ENCODE data around the gene ADAMTS17. TPM values are rescaled to one million over a fixed set of nuclear protein-coding genes. Genes with fewer than 3 reads are reported as not detected.

The ADAMTS17 gene
- total and polyA plus RNA-seq, 2 experiments from 2014 or later, result 0.69 to 3.3 TPM

- Histone ChIP-seq H3K27ac (no peak overlapping the region), H3K9me3 (ENCODE audit: low read depth) (no peaks in the 10 kb centered on the region), H3K4me1 (ENCODE audit: low read depth) (no peaks in the 10 kb centered on the region), H3K4me3 (no peak overlapping the region), H3K36me3 (no peaks in the 10 kb centered on the region), H3K27me3 (no peaks in the 10 kb centered on the region)
- TF ChIP-seq, protein P1, sequence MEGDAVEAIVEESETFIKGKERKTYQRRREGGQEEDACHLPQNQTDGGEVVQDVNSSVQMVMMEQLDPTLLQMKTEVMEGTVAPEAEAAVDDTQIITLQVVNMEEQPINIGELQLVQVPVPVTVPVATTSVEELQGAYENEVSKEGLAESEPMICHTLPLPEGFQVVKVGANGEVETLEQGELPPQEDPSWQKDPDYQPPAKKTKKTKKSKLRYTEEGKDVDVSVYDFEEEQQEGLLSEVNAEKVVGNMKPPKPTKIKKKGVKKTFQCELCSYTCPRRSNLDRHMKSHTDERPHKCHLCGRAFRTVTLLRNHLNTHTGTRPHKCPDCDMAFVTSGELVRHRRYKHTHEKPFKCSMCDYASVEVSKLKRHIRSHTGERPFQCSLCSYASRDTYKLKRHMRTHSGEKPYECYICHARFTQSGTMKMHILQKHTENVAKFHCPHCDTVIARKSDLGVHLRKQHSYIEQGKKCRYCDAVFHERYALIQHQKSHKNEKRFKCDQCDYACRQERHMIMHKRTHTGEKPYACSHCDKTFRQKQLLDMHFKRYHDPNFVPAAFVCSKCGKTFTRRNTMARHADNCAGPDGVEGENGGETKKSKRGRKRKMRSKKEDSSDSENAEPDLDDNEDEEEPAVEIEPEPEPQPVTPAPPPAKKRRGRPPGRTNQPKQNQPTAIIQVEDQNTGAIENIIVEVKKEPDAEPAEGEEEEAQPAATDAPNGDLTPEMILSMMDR (IDR thresholded peaks at IDR 0.05; ENCODE audit: low read depth, low read length), result no peak
- DNase-seq (ENCODE audit: low read depth in 1 of 2, low spot score in 1 of 2), result no peak
These were observed 146.8 kb downstream of the ADAMTS17 start for GRCh38 chr15:100194996-100195395.

GRCh38 chr15:100193277-100193860 is 148.4 kb downstream of the ADAMTS17 start:
- Histone ChIP-seq H3K36me3 (no peaks in the 10 kb centered on the region), H3K27ac (no peak overlapping the region), H3K9me3 (ENCODE audit: low read depth) (no peaks in the 10 kb centered on the region), H3K4me3 (no peak overlapping the region), H3K4me1 (ENCODE audit: low read depth) (no peaks in the 10 kb centered on the region), H3K27me3 (no peaks in the 10 kb centered on the region)
- DNase-seq (ENCODE audit: low read depth in 1 of 2, low spot score in 1 of 2), result no peak
- TF ChIP-seq, protein P1 (IDR thresholded peaks at IDR 0.05; ENCODE audit: low read depth, low read length), result no peak

GRCh38 chr15:100192097-100193080 is 149.4 kb downstream of the ADAMTS17 start:
- no peaks in the 10 kb centered on the region for H3K4me1 ChIP-seq (ENCODE audit: low read depth)
- DNase-seq (ENCODE audit: low read depth in 1 of 2, low spot score in 1 of 2), result no peak
- H3K9me3 ChIP-seq (ENCODE audit: low read depth), result no peaks in the 10 kb centered on the region
- H3K27me3 ChIP-seq, result no peaks in the 10 kb centered on the region
- H3K36me3 ChIP-seq, result no peaks in the 10 kb centered on the region
- TF ChIP-seq, protein P1 (IDR thresholded peaks at IDR 0.05; ENCODE audit: low read depth, low read length), result no peak
- no peak overlapping the region for H3K27ac ChIP-seq
- no peak overlapping the region for H3K4me3 ChIP-seq

- no peak for DNase-seq (ENCODE audit: low read depth in 1 of 2, low spot score in 1 of 2)
- no peaks in the 10 kb centered on the region for H3K9me3 ChIP-seq (ENCODE audit: low read depth)
- TF ChIP-seq, protein P1 (IDR thresholded peaks at IDR 0.05; ENCODE audit: low read depth, low read length), result no peak
- no peaks in the 10 kb centered on the region for H3K36me3 ChIP-seq
- H3K4me3 ChIP-seq, result no peak overlapping the region
- H3K27me3 ChIP-seq, result no peaks in the 10 kb centered on the region
- H3K4me1 ChIP-seq (ENCODE audit: low read depth), result no peaks in the 10 kb centered on the region
- H3K27ac ChIP-seq, result no peak overlapping the region
These were observed 150.6 kb downstream of the ADAMTS17 start for GRCh38 chr15:100191161-100191560.

- TF ChIP-seq, protein P1 (IDR thresholded peaks at IDR 0.05; ENCODE audit: low read depth, low read length), result no peak
- no peak overlapping the region for H3K4me3 ChIP-seq
- DNase-seq (ENCODE audit: low read depth in 1 of 2, low spot score in 1 of 2), result no peak
- no peaks in the 10 kb centered on the region for H3K9me3 ChIP-seq (ENCODE audit: low read depth)
- H3K27ac ChIP-seq, result no peak overlapping the region
- no peaks in the 10 kb centered on the region for H3K36me3 ChIP-seq
- no peaks in the 10 kb centered on the region for H3K4me1 ChIP-seq (ENCODE audit: low read depth)
- no peaks in the 10 kb centered on the region for H3K27me3 ChIP-seq
These were observed 151.1 kb downstream of the ADAMTS17 start for GRCh38 chr15:100190675-100191074.
